Activated T-helper 17 cell treated with anti-CD3 and anti-CD28 coated beads, Interleukin-2, amount 50 U/mL, for 72 hours (primary cell): ENCODE measurements around the gene ASTN2. TPM values are rescaled to one million over a fixed set of nuclear protein-coding genes. Genes with fewer than 3 reads are reported as not detected.
"Not testable (repeated sequence)": the region's sequence is repeated elsewhere in the genome, so short reads cannot be mapped to it uniquely, and the experiment has no call there.

Source experiments
- ATAC-seq: fragments of 150-1000 bp; cut with Tn5 transposase; replicated peaks from 2 replicates; pipeline ENCODE4 v1.10.0; 2021; ENCODE audit warnings: mild to moderate bottlenecking, moderate library complexity
- H3K27ac Mint-ChIP-seq: one replicate; pipeline ENCODE4 v1.8.0; 2022; ENCODE audit warnings: mixed read lengths
- H3K27me3 Mint-ChIP-seq: one replicate; pipeline ENCODE4 v1.8.0; 2022; ENCODE audit warnings: mixed read lengths
- H3K36me3 Mint-ChIP-seq: one replicate; pipeline ENCODE4 v1.8.0; 2022; ENCODE audit warnings: low read depth, mild to moderate bottlenecking, mixed read lengths
- H3K4me1 Mint-ChIP-seq: one replicate; pipeline ENCODE4 v1.8.0; 2022; ENCODE audit warnings: mixed read lengths
- H3K4me3 Mint-ChIP-seq: one replicate; pipeline ENCODE4 v1.8.0; 2022; ENCODE audit warnings: mild to moderate bottlenecking, mixed read lengths
- H3K9me3 Mint-ChIP-seq: one replicate; pipeline ENCODE4 v1.8.0; 2022; ENCODE audit warnings: mixed read lengths
- total RNA-seq, 2 donors: library from RNA; stranded (reverse); gene quantifications; one replicate each; pipeline ENCODE4 v1.2.3, GENCODE V29; 2022

Gene ASTN2
- total RNA-seq, 2 donors from 2014 or later: 3.3 to 5.4 TPM

- ATAC-seq: no peak
- no peaks in the 10 kb centered on the region for H3K4me1 Mint-ChIP-seq
- H3K36me3 Mint-ChIP-seq: no peaks in the 10 kb centered on the region
- H3K27me3 Mint-ChIP-seq: peaks cover 3% of the 10 kb centered on the region
- no peak overlapping the region for H3K27ac Mint-ChIP-seq
- H3K4me3 Mint-ChIP-seq: no peak overlapping the region
- H3K9me3 Mint-ChIP-seq: no peaks in the 10 kb centered on the region
Observed at GRCh38 chr9:116849721-116850120, 565.1 kb downstream of the ASTN2 start.

- Mint-ChIP-seq H3K4me3 (no peak overlapping the region), H3K36me3 (no peaks in the 10 kb centered on the region), H3K27me3 (peaks cover 3% of the 10 kb centered on the region), H3K9me3 (no peaks in the 10 kb centered on the region), H3K4me1 (no peaks in the 10 kb centered on the region), H3K27ac (no peak overlapping the region)
- ATAC-seq: no peak
Observed at GRCh38 chr9:116844621-116845020, 570.2 kb downstream of the ASTN2 start.

DNA sequence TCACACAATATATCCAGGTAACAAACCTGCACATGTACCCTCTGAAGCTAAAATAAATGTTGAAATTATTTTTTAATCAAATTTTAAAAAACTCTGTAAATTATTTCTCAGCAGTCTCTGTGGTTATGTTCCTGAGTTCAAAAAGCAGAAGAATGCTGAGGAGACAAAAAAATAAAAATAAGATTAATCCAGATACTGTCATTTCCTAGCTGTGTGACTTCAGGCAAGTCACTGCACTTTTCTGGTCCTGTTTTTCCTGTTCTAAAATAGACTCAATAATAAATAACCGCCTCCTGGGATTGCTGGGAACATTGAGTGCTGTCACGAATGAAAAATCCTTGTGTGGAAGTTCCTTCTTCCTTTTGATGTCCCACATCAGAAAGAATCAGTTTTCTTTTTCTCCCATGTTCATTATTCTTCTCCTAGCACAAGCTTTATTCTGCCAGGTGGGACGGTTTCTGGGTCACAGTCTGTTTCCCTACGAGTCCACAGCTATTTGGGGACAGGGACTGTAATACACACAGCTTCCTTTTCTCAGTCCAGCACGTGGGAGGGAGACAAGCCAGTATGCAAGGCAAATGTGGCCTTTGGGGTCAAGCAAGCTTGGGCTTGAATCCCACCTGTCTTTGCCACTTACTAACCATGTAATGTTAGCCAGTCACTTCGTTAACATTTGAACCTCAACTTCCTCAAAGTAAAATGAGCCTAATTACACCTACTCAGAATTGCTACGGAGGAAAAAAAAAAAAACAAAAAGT lies 570.8 kb downstream of the ASTN2 start:
- Mint-ChIP-seq H3K36me3 (no peaks in the 10 kb centered on the region), H3K27ac (no peak overlapping the region), H3K27me3 (peaks cover 3% of the 10 kb centered on the region), H3K9me3 (no peaks in the 10 kb centered on the region), H3K4me1 (no peaks in the 10 kb centered on the region), H3K4me3 (no peak overlapping the region)
- no peak for ATAC-seq

DNA sequence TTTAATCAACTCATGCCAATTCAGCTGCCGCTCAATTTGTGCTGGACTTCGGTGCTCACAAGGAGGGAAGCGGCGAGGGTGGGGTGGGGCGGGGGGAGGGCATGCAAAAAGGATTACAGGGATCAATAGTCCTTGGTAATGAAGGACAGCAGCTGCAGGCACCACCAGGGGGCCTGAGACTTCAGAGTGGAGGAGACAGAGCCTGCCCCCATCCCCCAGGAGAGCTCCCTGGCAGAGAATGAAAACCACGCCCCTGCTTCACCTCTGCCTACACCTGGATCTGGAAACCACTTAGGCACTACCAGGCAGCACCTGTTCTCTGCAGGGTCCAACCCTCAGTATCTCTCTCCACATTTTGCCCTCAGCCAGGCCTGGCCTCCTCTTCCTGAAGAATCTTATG lies 572.2 kb downstream of the ASTN2 start:
- Mint-ChIP-seq H3K27ac (no peak overlapping the region), H3K4me3 (no peak overlapping the region), H3K36me3 (no peaks in the 10 kb centered on the region), H3K27me3 (no peaks in the 10 kb centered on the region), H3K9me3 (no peaks in the 10 kb centered on the region), H3K4me1 (no peaks in the 10 kb centered on the region)
- ATAC-seq: no peak

DNA sequence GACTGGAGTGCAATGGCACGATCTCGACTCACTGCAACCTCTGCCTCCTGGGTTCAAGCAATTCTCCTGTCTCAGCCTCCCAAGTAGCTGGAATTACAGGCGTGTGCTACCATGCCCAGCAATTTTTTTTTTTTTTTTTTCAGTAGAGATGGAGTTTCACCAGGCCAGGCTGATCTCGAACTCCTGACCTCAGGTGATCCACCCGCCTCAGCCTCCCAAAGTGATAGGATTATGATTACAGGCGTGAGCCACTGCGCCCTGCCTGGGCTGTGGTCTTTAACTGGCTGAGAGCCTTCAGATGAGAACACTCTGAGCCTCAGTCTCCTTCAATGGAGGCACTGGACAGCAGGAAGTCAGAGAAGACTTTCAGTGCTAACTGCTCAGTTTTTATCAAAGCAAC lies 576.4 kb downstream of the ASTN2 start:
- H3K27ac Mint-ChIP-seq, H3K4me1 Mint-ChIP-seq, H3K27me3 Mint-ChIP-seq, H3K36me3 Mint-ChIP-seq, H3K9me3 Mint-ChIP-seq, H3K4me3 Mint-ChIP-seq, ATAC-seq: not testable (repeated sequence)

DNA sequence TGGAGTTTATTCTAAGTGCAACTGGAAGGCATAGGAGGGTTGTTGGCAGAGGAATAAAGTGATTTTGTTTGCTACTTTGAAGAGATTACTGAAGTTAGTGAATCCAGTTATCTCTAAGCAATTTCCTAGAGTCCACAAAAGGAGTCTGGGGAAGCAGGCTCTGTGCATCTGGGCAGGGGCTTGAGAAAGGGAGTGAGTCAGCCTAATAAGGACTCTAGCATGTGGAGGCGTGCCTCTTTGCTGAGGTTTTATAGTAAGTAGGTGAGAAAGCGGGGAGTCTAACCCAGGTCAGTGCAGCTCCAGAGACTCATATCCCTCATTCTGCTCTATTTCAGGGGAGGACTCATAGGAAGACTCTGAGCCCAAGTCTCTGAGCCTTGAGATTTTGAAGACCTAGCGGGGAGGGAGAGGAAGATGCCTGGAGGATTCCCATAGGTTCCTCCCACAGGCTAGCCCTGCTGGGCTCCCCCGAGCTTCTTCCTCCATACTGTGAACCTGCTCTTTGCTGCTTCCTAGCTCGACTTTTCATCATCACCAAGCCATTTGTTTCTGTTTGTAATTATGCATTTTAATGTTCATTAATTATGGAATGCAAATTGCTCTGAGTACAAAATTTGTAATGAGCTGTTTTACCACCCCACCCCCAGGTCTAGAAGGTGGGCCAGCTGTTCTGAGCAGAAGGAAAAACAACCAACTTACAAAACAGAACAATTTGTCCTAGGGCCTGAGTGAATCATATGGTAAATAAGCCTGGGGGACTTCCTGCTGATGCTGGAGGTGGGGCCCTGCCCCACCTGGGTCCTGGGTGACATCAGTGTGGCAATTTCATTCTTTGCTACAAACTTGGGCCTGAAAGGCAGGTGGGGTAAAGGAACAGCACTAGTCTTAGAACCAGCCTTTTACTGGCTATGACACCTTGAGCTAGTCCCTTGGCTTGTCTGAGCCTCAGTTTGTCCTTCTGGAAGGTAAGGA lies 577.6 kb downstream of the ASTN2 start:
- no peak for ATAC-seq
- no peaks in the 10 kb centered on the region for H3K4me1 Mint-ChIP-seq
- peaks cover 10% of the 10 kb centered on the region for H3K27me3 Mint-ChIP-seq
- no peaks in the 10 kb centered on the region for H3K9me3 Mint-ChIP-seq
- no peak overlapping the region for H3K27ac Mint-ChIP-seq
- no peak overlapping the region for H3K4me3 Mint-ChIP-seq
- no peaks in the 10 kb centered on the region for H3K36me3 Mint-ChIP-seq

DNA sequence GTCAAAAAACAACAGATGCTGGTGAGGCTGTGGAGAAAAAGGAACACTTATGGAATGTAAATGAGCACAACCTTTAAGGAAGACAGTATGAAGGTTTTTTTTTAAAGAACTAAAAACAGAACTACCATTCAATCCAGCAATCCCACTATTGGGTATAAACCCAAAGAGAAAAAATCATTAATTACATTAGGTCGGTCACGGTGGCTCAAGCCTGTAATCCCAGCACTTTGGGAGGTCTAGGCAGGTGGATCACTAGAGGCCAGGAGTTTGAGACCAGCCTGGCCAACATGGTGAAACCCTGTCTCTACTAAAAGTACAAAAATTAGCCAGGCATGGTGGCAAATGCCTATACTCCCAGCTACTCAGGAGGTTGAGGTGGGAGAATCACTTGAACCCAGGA lies 584.5 kb downstream of the ASTN2 start:
- H3K27me3 Mint-ChIP-seq, ATAC-seq, H3K27ac Mint-ChIP-seq, H3K9me3 Mint-ChIP-seq, H3K36me3 Mint-ChIP-seq, H3K4me1 Mint-ChIP-seq, H3K4me3 Mint-ChIP-seq: not testable (repeated sequence)

- no peaks in the 10 kb centered on the region for H3K4me1 Mint-ChIP-seq
- H3K9me3 Mint-ChIP-seq: no peaks in the 10 kb centered on the region
- peaks cover 4% of the 10 kb centered on the region for H3K27me3 Mint-ChIP-seq
- H3K4me3 Mint-ChIP-seq: no peak overlapping the region
- H3K27ac Mint-ChIP-seq: no peak overlapping the region
- ATAC-seq: no peak
- no peaks in the 10 kb centered on the region for H3K36me3 Mint-ChIP-seq
Observed at GRCh38 chr9:116821633-116822229, 593.1 kb downstream of the ASTN2 start.

DNA sequence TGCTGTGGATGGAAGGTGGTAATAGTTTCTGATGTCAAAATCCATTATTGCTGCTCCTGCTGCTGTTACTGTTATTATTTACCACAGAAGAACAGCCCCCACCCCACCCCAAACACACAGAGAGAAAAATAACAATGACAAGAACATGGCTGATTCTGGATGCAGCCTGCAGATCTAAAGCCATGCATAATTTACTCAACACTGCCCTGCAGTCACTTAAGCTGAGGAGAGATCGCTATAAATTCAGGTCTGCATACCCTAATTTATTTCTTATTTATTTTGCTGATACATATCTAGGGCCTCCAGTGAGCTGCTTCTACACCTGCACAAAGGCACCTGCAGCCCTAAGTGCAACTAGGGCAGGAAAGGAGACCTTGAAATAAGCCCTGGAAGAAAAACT lies 595.7 kb downstream of the ASTN2 start:
- Mint-ChIP-seq H3K27ac (no peak overlapping the region), H3K27me3 (peaks cover 7% of the 10 kb centered on the region), H3K4me1 (no peaks in the 10 kb centered on the region), H3K36me3 (no peaks in the 10 kb centered on the region), H3K4me3 (no peak overlapping the region), H3K9me3 (no peaks in the 10 kb centered on the region)
- no peak for ATAC-seq

DNA sequence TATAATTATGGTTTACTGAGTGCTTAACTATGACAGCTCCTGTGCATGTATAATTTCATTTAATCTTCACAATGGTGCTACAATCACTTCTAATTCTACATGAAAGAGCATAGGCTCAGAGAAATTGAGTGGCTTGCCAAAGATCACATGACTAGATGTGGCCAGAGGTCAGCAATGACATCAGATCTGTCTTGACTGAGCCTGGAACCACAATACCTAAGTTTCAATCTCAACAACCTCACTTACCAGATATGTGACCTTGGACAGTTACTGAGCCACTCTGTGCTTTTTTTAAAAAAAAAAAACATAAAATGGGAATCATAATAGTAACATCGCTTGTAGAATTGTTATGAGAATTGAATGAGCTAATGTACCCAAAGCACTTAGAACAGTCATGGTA lies 597.1 kb downstream of the ASTN2 start:
- no peaks in the 10 kb centered on the region for H3K9me3 Mint-ChIP-seq
- no peak for ATAC-seq
- H3K4me3 Mint-ChIP-seq: no peak overlapping the region
- H3K27me3 Mint-ChIP-seq: peaks cover 7% of the 10 kb centered on the region
- H3K4me1 Mint-ChIP-seq: no peaks in the 10 kb centered on the region
- no peaks in the 10 kb centered on the region for H3K36me3 Mint-ChIP-seq
- no peak overlapping the region for H3K27ac Mint-ChIP-seq

- no peaks in the 10 kb centered on the region for H3K9me3 Mint-ChIP-seq
- H3K27ac Mint-ChIP-seq: no peak overlapping the region
- no peak overlapping the region for H3K4me3 Mint-ChIP-seq
- H3K27me3 Mint-ChIP-seq: peaks cover 3% of the 10 kb centered on the region
- ATAC-seq: no peak
- no peaks in the 10 kb centered on the region for H3K4me1 Mint-ChIP-seq
- no peaks in the 10 kb centered on the region for H3K36me3 Mint-ChIP-seq
Observed at GRCh38 chr9:116816484-116816883, 598.4 kb downstream of the ASTN2 start.

DNA sequence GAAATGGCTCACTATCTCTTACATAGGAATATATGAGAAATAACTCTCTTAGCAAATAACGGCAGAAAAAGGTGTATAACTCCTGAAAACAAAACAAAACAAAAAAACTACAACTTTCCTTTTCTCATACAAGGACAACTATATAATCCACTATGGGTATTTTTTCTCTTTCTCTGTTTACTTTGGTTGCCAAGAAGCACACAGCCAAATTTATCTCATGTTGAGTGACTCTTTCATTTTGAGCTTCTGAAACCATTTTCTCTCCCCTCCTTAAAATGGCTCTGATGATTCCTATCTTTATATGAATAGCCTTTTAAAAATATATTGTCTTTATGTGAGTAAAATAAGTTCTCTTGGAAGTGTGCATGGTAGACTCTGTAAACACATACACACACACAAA lies 599.0 kb downstream of the ASTN2 start:
- Mint-ChIP-seq H3K27ac (no peak overlapping the region), H3K36me3 (no peaks in the 10 kb centered on the region), H3K4me1 (no peaks in the 10 kb centered on the region), H3K27me3 (peaks cover 3% of the 10 kb centered on the region), H3K9me3 (no peaks in the 10 kb centered on the region), H3K4me3 (no peak overlapping the region)
- no peak for ATAC-seq

DNA sequence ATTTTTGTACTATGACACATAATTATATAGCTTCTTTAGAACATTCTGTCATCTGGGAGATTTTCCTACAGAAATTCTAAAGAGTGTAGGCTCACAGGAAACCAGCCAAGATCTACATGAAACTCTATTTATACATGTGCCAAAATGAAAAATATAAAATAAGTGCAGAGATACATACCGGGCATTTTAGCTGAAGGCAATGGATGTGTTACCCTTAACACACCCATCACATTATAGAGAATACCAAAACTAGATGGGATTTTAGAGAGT lies 601.9 kb downstream of the ASTN2 start:
- H3K27ac Mint-ChIP-seq: no peak overlapping the region
- H3K36me3 Mint-ChIP-seq: no peaks in the 10 kb centered on the region
- H3K4me1 Mint-ChIP-seq: no peaks in the 10 kb centered on the region
- H3K9me3 Mint-ChIP-seq: no peaks in the 10 kb centered on the region
- ATAC-seq: no peak
- H3K27me3 Mint-ChIP-seq: peaks cover 3% of the 10 kb centered on the region
- H3K4me3 Mint-ChIP-seq: no peak overlapping the region

GRCh38 chr9:116812231-116813030 lies 602.4 kb downstream of the ASTN2 start:
- no peak for ATAC-seq
- Mint-ChIP-seq H3K27me3 (peaks cover 3% of the 10 kb centered on the region), H3K9me3 (no peaks in the 10 kb centered on the region), H3K36me3 (no peaks in the 10 kb centered on the region), H3K27ac (no peak overlapping the region), H3K4me3 (no peak overlapping the region), H3K4me1 (no peaks in the 10 kb centered on the region)
